Measurements from ENCODE around the gene ANKRD7. TPM values are rescaled to one million over a fixed set of nuclear protein-coding genes. Genes with fewer than 3 reads are reported as not detected.
"Not testable (repeated sequence)": the region's sequence is repeated elsewhere in the genome, so short reads cannot be mapped to it uniquely, and the experiment has no call there.

ANKRD7 gene
- total RNA-seq, 4 donors from 2014 or later: 0.66 to 0.98 (median 0.84) TPM; not detected in 1

GRCh38 chr7:118233799-118234198 lies 9.3 kb downstream of the ANKRD7 start:
- H3K4me3 ChIP-seq: no peak overlapping the region
- H3K27ac ChIP-seq: no peak overlapping the region
- no peaks in the 10 kb centered on the region for H3K4me1 ChIP-seq
- H3K9me3 ChIP-seq: no peaks in the 10 kb centered on the region
- no peak for TF ChIP-seq EP300 (IDR thresholded peaks at IDR 0.05)
- TF ChIP-seq POLR2A (IDR thresholded peaks at IDR 0.05): no peak
- TF ChIP-seq CTCF (IDR thresholded peaks at IDR 0.05): no peak
- no peaks in the 10 kb centered on the region for H3K36me3 ChIP-seq
- WGBS, 2 donors: 92% methylated on average over 1 of the region's 1 CpG
- DNase-seq (ENCODE audit: low spot score in 2 of 2): no peak
- H3K27me3 ChIP-seq: no peaks in the 10 kb centered on the region

DNA sequence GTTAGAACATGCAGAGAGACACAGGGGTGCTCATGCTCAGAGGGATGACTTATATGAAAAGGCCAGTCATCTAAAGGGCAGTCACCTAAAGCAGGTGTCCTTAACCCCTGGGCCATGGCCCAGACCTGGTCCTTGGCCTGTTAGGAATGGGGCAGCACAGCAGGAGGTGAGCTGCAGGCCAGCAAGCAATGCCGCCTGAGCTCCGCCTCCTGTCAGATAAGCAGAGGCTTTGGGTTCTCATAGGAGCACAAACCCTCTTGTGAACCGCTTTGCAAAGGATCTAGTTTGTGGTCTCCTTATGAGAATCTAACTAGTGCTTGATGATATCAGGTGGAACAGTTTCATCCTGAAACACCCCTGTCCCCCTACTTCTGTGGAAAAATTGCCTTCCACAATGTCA lies 14.5 kb downstream of the ANKRD7 start:
- TF ChIP-seq POLR2A (IDR thresholded peaks at IDR 0.05): no peak
- TF ChIP-seq CTCF (IDR thresholded peaks at IDR 0.05): no peak
- no peak for TF ChIP-seq EP300 (IDR thresholded peaks at IDR 0.05)
- Histone ChIP-seq H3K4me1 (no peaks in the 10 kb centered on the region), H3K27me3 (no peaks in the 10 kb centered on the region), H3K4me3 (no peak overlapping the region), H3K9me3 (no peaks in the 10 kb centered on the region), H3K27ac (no peak overlapping the region), H3K36me3 (no peaks in the 10 kb centered on the region)
- DNase-seq (ENCODE audit: low spot score in 2 of 2): no peak
- WGBS, 2 donors: 92 to 98% methylated on average over 3 of the region's 3 CpGs

DNA sequence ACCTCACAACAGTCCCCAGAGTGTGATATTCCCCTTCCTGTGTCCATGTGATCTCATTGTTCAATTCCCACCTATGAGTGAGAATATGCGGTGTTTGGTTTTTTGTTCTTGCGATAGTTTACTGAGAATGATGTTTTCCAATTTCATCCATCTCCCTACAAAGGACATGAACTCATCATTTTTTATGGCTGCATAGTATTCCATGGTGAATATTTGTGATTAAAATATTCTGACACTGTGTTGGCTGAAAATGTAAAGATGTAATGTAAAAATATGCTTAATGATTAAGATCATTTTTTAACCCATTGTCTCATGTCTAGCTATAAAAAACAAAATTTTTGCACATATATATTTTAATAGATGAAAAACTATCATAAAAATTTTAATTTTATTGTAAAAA lies 15.8 kb downstream of the ANKRD7 start:
- DNase-seq (ENCODE audit: low spot score in 2 of 2); H3K27me3 ChIP-seq; H3K9me3 ChIP-seq; H3K4me3 ChIP-seq; H3K36me3 ChIP-seq; H3K4me1 ChIP-seq; H3K27ac ChIP-seq: not testable (repeated sequence)
- 95 to 96% methylated on average over 2 of the region's 2 CpGs for WGBS, 2 donors

GRCh38 chr7:118243695-118244094 lies 19.2 kb downstream of the ANKRD7 start:
- 57 to 59% methylated on average over 1 of the region's 1 CpG for WGBS, 2 donors
- TF ChIP-seq POLR2A (IDR thresholded peaks at IDR 0.05) (no peak), EP300 (IDR thresholded peaks at IDR 0.05) (no peak), CTCF (IDR thresholded peaks at IDR 0.05) (no peak)
- Histone ChIP-seq H3K9me3 (no peaks in the 10 kb centered on the region), H3K36me3 (no peaks in the 10 kb centered on the region), H3K27me3 (no peaks in the 10 kb centered on the region), H3K27ac (no peak overlapping the region), H3K4me1 (no peaks in the 10 kb centered on the region), H3K4me3 (no peak overlapping the region)
- DNase-seq (ENCODE audit: low spot score in 2 of 2): no peak

DNA sequence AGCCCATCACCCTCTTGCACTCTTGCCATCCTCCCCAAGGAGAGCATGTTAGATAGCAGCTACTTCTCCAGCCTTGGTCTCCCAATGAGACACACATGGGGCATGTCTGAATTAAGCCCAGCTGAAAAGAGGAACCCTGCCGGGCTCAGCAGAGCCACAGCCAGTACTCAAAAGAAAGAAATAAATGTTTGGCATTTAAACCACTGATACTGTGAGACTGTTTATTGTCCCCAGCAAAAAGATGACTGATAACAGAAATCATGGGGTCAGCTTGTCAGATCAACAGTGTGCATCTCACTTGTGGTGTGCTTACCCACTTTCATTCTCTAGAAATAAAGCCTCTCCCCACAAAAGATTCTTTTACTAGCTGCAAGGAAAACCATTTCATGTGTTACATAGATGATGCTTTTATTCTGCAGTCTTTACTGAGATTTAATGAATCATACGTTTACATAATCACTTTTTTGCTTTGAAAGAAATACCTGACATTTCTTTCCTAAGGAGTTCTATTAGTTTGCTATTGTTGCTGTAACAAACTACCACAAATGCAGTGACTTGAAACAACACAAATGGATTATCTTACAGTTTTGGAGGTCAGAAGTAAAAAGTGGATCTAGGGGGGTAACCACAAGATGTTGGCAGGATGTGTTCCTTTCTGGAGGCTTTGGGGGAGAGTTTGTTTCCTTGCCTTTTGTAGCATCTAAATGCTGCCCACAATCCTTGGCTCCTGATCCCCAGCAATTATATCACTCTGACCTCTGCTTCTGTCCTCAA lies 20.9 kb downstream of the ANKRD7 start:
- 27 to 33% methylated on average over 2 of the region's 2 CpGs for WGBS, 2 donors

More for the DNA sequence above, 20.9 kb downstream of the ANKRD7 start:
- no peak overlapping the region for H3K27ac ChIP-seq
- no peaks in the 10 kb centered on the region for H3K4me1 ChIP-seq
- H3K9me3 ChIP-seq: no peaks in the 10 kb centered on the region
- H3K4me3 ChIP-seq: no peak overlapping the region
- no peaks in the 10 kb centered on the region for H3K36me3 ChIP-seq
- no peak for TF ChIP-seq CTCF (IDR thresholded peaks at IDR 0.05)
- no peak for TF ChIP-seq EP300 (IDR thresholded peaks at IDR 0.05)
- no peak for TF ChIP-seq POLR2A (IDR thresholded peaks at IDR 0.05)
- H3K27me3 ChIP-seq: no peaks in the 10 kb centered on the region
- no peak for DNase-seq (ENCODE audit: low spot score in 2 of 2)
